ENCODE results near the gene STT3B.

STT3B gene

GRCh38 chr3:31565288-31565687, 32.6 kb downstream of the STT3B start:
- no peak overlapping the region for H3K27ac ChIP-seq
- TF ChIP-seq ZFX (IDR thresholded peaks at IDR 0.05; ENCODE audit: borderline replicate concordance) (no peak), CTCF (IDR thresholded peaks at IDR 0.05) (no peak)

GRCh38 chr3:31567036-31567435, 34.3 kb downstream of the STT3B start:
- TF ChIP-seq ZFX (IDR thresholded peaks at IDR 0.05; ENCODE audit: borderline replicate concordance) (no peak), CTCF (IDR thresholded peaks at IDR 0.05) (peak; percentile 73)
- no peak overlapping the region for H3K27ac ChIP-seq

GRCh38 chr3:31568649-31569048, 35.9 kb downstream of the STT3B start:
- TF ChIP-seq ZFX (IDR thresholded peaks at IDR 0.05; ENCODE audit: borderline replicate concordance) (no peak), CTCF (IDR thresholded peaks at IDR 0.05) (no peak)
- no peak overlapping the region for H3K27ac ChIP-seq

- TF ChIP-seq ZFX (IDR thresholded peaks at IDR 0.05; ENCODE audit: borderline replicate concordance), result no peak
- H3K27ac ChIP-seq, result no peak overlapping the region
Measured at GRCh38 chr3:31571325-31571724, 38.6 kb downstream of the STT3B start.

- H3K27ac ChIP-seq, result no peak overlapping the region
- no peak for TF ChIP-seq CTCF (IDR thresholded peaks at IDR 0.05)
- no peak for TF ChIP-seq ZFX (IDR thresholded peaks at IDR 0.05; ENCODE audit: borderline replicate concordance)
Measured at GRCh38 chr3:31572236-31573004, 39.7 kb downstream of the STT3B start.

GRCh38 chr3:31573036-31573779, 40.5 kb downstream of the STT3B start:
- TF ChIP-seq CTCF (IDR thresholded peaks at IDR 0.05), result no peak
- no peak for TF ChIP-seq ZFX (IDR thresholded peaks at IDR 0.05; ENCODE audit: borderline replicate concordance)
- H3K27ac ChIP-seq, result no peak overlapping the region

GRCh38 chr3:31575448-31575847, 42.7 kb downstream of the STT3B start:
- TF ChIP-seq ZFX (IDR thresholded peaks at IDR 0.05; ENCODE audit: borderline replicate concordance) (no peak), CTCF (IDR thresholded peaks at IDR 0.05) (no peak)
- no peak overlapping the region for H3K27ac ChIP-seq

Data from 22Rv1 (cell line).